ENCODE measurements around the gene ZNF571.

- TF ChIP-seq, protein P1, sequence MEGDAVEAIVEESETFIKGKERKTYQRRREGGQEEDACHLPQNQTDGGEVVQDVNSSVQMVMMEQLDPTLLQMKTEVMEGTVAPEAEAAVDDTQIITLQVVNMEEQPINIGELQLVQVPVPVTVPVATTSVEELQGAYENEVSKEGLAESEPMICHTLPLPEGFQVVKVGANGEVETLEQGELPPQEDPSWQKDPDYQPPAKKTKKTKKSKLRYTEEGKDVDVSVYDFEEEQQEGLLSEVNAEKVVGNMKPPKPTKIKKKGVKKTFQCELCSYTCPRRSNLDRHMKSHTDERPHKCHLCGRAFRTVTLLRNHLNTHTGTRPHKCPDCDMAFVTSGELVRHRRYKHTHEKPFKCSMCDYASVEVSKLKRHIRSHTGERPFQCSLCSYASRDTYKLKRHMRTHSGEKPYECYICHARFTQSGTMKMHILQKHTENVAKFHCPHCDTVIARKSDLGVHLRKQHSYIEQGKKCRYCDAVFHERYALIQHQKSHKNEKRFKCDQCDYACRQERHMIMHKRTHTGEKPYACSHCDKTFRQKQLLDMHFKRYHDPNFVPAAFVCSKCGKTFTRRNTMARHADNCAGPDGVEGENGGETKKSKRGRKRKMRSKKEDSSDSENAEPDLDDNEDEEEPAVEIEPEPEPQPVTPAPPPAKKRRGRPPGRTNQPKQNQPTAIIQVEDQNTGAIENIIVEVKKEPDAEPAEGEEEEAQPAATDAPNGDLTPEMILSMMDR (IDR thresholded peaks at IDR 0.05) = no peak
- TF ChIP-seq POLR2A (IDR thresholded peaks at IDR 0.05) = peak; percentile 44 to 52
- TF ChIP-seq POLR2AphosphoS5 (IDR thresholded peaks at IDR 0.05) = peak; percentile 89
These were observed at the start of gene ZNF571, which contains the start of gene ZNF540 for GRCh38 chr19:37594304-37594981.
